Measurements from ENCODE around the gene NRAS.

The NRAS gene

GRCh38 chr1:114746450-114747121 lies 30.0 kb upstream of the NRAS start:
- H3K27ac ChIP-seq, result no peak overlapping the region
- H3K4me3 ChIP-seq (ENCODE audit: low read depth, low read length), result no peak overlapping the region
- TF ChIP-seq CTCF (IDR thresholded peaks at IDR 0.05; ENCODE audit: low read depth, low read length, missing control alignments), result no peak
- no peak for DNase-seq
- in situ Hi-C loops (cut with HindIII; ENCODE audit: low pct_ligation_motif_present, low sequenced_read_pairs), result no loop called here
- H3K36me3 ChIP-seq (replicated peaks), result peaks cover 43% of the 10 kb centered on the region
- H3K27me3 ChIP-seq (replicated peaks), result no peaks in the 10 kb centered on the region

GRCh38 chr1:114745291-114745690 lies 28.7 kb upstream of the NRAS start:
- no peak for TF ChIP-seq CTCF (IDR thresholded peaks at IDR 0.05; ENCODE audit: low read depth, low read length, missing control alignments)
- Histone ChIP-seq H3K36me3 (replicated peaks) (peaks cover 43% of the 10 kb centered on the region), H3K27ac (no peak overlapping the region), H3K4me3 (ENCODE audit: low read depth, low read length) (no peak overlapping the region), H3K27me3 (replicated peaks) (no peaks in the 10 kb centered on the region)
- DNase-seq, result no peak
- in situ Hi-C loops (cut with HindIII; ENCODE audit: low pct_ligation_motif_present, low sequenced_read_pairs), result no loop called here

- peaks cover 36% of the 10 kb centered on the region for H3K36me3 ChIP-seq (replicated peaks)
- no peak overlapping the region for H3K4me3 ChIP-seq (ENCODE audit: low read depth, low read length)
- no peaks in the 10 kb centered on the region for H3K27me3 ChIP-seq (replicated peaks)
- no peak for DNase-seq
- no peak overlapping the region for H3K27ac ChIP-seq
- TF ChIP-seq CTCF (IDR thresholded peaks at IDR 0.05; ENCODE audit: low read depth, low read length, missing control alignments), result no peak
- in situ Hi-C loops (cut with HindIII; ENCODE audit: low pct_ligation_motif_present, low sequenced_read_pairs), result no loop called here
Observed at GRCh38 chr1:114741963-114742746, 25.6 kb upstream of the NRAS start.

GRCh38 chr1:114740331-114740730 lies 23.8 kb upstream of the NRAS start:
- peaks cover 42% of the 10 kb centered on the region for H3K36me3 ChIP-seq (replicated peaks)
- no peak for DNase-seq
- H3K27ac ChIP-seq, result no peak overlapping the region
- in situ Hi-C loops (cut with HindIII; ENCODE audit: low pct_ligation_motif_present, low sequenced_read_pairs), result no loop called here
- H3K27me3 ChIP-seq (replicated peaks), result no peaks in the 10 kb centered on the region
- H3K4me3 ChIP-seq (ENCODE audit: low read depth, low read length), result no peak overlapping the region
- no peak for TF ChIP-seq CTCF (IDR thresholded peaks at IDR 0.05; ENCODE audit: low read depth, low read length, missing control alignments)

- TF ChIP-seq CTCF (IDR thresholded peaks at IDR 0.05; ENCODE audit: low read depth, low read length, missing control alignments), result no peak
- no peak overlapping the region for H3K4me3 ChIP-seq (ENCODE audit: low read depth, low read length)
- H3K36me3 ChIP-seq (replicated peaks), result peaks cover 62% of the 10 kb centered on the region
Observed at GRCh38 chr1:114737314-114737849, 20.8 kb upstream of the NRAS start.

More at GRCh38 chr1:114737314-114737849, 20.8 kb upstream of the NRAS start:
- no peak for DNase-seq
- in situ Hi-C loops (cut with HindIII; ENCODE audit: low pct_ligation_motif_present, low sequenced_read_pairs), result no loop called here
- no peak overlapping the region for H3K27ac ChIP-seq
- H3K27me3 ChIP-seq (replicated peaks), result no peaks in the 10 kb centered on the region

All from brain microvascular endothelial cell (primary cell).